ENCODE measurements around the gene HACD2. TPM values are rescaled to one million over a fixed set of nuclear protein-coding genes. Genes with fewer than 3 reads are reported as not detected.

Gene HACD2
- total RNA-seq, 2 experiments from 2014 or later, result 12.1 to 13.3 TPM

- Histone ChIP-seq H3K27ac (ENCODE audit: low read depth in 1 of 2, low read length in 2 of 2) (no peak overlapping the region), H3K4me1 (ENCODE audit: insufficient read depth, low read length) (peaks cover 33% of the 10 kb centered on the region), H3K27me3 (ENCODE audit: control insufficient read depth in 1 of 2, insufficient read depth in 2 of 2, low read length in 2 of 2) (no peaks in the 10 kb centered on the region), H3K36me3 (ENCODE audit: insufficient read depth, low read length) (peaks cover 12% of the 10 kb centered on the region), H3K9me3 (ENCODE audit: control insufficient read depth in 1 of 2, insufficient read depth in 1 of 2, low read length in 2 of 2) (no peaks in the 10 kb centered on the region), H3K4me3 (ENCODE audit: low read length) (no peak overlapping the region)
- DNase-seq, result no peak
- Mint-ChIP-seq H3K9me3 (no peaks in the 10 kb centered on the region), H3K27me3 (no peaks in the 10 kb centered on the region), H3K4me1 (ENCODE audit: low read depth) (peaks cover 67% of the 10 kb centered on the region), H3K27ac (peak overlapping the region; percentile 16), H3K4me3 (no peak overlapping the region), H3K36me3 (ENCODE audit: low read depth) (peaks cover 38% of the 10 kb centered on the region)
- ChIA-PET POLR2A (no interaction called here), CTCF (no interaction called here)
- TF ChIP-seq, protein P1, sequence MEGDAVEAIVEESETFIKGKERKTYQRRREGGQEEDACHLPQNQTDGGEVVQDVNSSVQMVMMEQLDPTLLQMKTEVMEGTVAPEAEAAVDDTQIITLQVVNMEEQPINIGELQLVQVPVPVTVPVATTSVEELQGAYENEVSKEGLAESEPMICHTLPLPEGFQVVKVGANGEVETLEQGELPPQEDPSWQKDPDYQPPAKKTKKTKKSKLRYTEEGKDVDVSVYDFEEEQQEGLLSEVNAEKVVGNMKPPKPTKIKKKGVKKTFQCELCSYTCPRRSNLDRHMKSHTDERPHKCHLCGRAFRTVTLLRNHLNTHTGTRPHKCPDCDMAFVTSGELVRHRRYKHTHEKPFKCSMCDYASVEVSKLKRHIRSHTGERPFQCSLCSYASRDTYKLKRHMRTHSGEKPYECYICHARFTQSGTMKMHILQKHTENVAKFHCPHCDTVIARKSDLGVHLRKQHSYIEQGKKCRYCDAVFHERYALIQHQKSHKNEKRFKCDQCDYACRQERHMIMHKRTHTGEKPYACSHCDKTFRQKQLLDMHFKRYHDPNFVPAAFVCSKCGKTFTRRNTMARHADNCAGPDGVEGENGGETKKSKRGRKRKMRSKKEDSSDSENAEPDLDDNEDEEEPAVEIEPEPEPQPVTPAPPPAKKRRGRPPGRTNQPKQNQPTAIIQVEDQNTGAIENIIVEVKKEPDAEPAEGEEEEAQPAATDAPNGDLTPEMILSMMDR (IDR thresholded peaks at IDR 0.05), result no peak
- intact Hi-C loops (cut with DNase I, micrococcal nuclease), result no loop called here
- ATAC-seq (ENCODE audit: poor library complexity), result no peak
These were observed 59.9 kb downstream of the HACD2 start for GRCh38 chr3:123524981-123525380.

DNA sequence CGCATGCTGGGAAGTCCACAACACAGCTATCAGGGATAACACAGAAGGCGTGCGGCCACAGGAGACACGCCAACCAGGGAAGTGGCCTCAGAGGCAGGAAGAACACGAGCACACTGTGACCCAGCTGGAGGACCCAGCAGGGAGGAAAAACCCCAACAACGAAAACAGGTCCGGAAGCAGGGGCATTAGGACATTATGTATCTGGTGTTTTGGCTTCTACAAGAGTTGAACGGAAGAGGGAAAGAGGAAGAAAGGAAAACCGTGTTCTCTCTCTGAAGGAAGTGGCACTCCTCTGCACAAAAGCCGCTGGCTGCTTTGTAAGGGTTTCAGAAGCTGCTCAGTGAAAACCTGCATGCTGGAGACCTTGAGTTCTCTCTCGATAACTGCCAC is 61.8 kb downstream of the HACD2 start:
- peaks cover 33% of the 10 kb centered on the region for H3K4me1 ChIP-seq (ENCODE audit: insufficient read depth, low read length)
- ATAC-seq (ENCODE audit: poor library complexity), result no peak
- Mint-ChIP-seq H3K9me3 (no peaks in the 10 kb centered on the region), H3K4me3 (peak overlapping the region; percentile 64), H3K27ac (peak overlapping the region; percentile 72), H3K36me3 (ENCODE audit: low read depth) (peaks cover 33% of the 10 kb centered on the region), H3K27me3 (no peaks in the 10 kb centered on the region), H3K4me1 (ENCODE audit: low read depth) (peaks cover 65% of the 10 kb centered on the region)
- ChIA-PET POLR2A (no interaction called here), CTCF (no interaction called here)
- no peaks in the 10 kb centered on the region for H3K9me3 ChIP-seq (ENCODE audit: control insufficient read depth in 1 of 2, insufficient read depth in 1 of 2, low read length in 2 of 2)
- intact Hi-C loops (cut with DNase I, micrococcal nuclease), result no loop called here
- peak overlapping the region in 1 of 2 donors; percentile 38 for H3K27ac ChIP-seq (ENCODE audit: low read depth in 1 of 2, low read length in 2 of 2)
- H3K27me3 ChIP-seq (ENCODE audit: control insufficient read depth in 1 of 2, insufficient read depth in 2 of 2, low read length in 2 of 2), result no peaks in the 10 kb centered on the region
- no peak overlapping the region for H3K4me3 ChIP-seq (ENCODE audit: low read length)
- peak in 4 of 14 experiments; percentile 1 to 26 (median 22) for DNase-seq
- TF ChIP-seq, protein P1 (IDR thresholded peaks at IDR 0.05), result no peak
- H3K36me3 ChIP-seq (ENCODE audit: insufficient read depth, low read length), result peaks cover 12% of the 10 kb centered on the region

- Histone ChIP-seq H3K4me3 (ENCODE audit: low read length) (no peak overlapping the region), H3K27ac (ENCODE audit: low read depth in 1 of 2, low read length in 2 of 2) (peak overlapping the region in 1 of 2 donors; percentile 38), H3K9me3 (ENCODE audit: control insufficient read depth in 1 of 2, insufficient read depth in 1 of 2, low read length in 2 of 2) (no peaks in the 10 kb centered on the region), H3K27me3 (ENCODE audit: control insufficient read depth in 1 of 2, insufficient read depth in 2 of 2, low read length in 2 of 2) (no peaks in the 10 kb centered on the region), H3K36me3 (ENCODE audit: insufficient read depth, low read length) (peaks cover 9% of the 10 kb centered on the region), H3K4me1 (ENCODE audit: insufficient read depth, low read length) (peaks cover 33% of the 10 kb centered on the region)
- H3K36me3 Mint-ChIP-seq (ENCODE audit: low read depth), result peaks cover 28% of the 10 kb centered on the region
- H3K27ac Mint-ChIP-seq, result peak overlapping the region; percentile 72
- DNase-seq, result no peak
- H3K4me3 Mint-ChIP-seq, result peak overlapping the region; percentile 64
- POLR2A ChIA-PET, result no interaction called here
- CTCF ChIA-PET, result no interaction called here
- intact Hi-C loops (cut with DNase I, micrococcal nuclease), result no loop called here
- H3K9me3 Mint-ChIP-seq, result no peaks in the 10 kb centered on the region
- peaks cover 59% of the 10 kb centered on the region for H3K4me1 Mint-ChIP-seq (ENCODE audit: low read depth)
- no peak for ATAC-seq (ENCODE audit: poor library complexity)
- TF ChIP-seq, protein P1 (IDR thresholded peaks at IDR 0.05), result no peak
- no peaks in the 10 kb centered on the region for H3K27me3 Mint-ChIP-seq
These were observed 62.4 kb downstream of the HACD2 start for GRCh38 chr3:123522320-123523022.

Measured in CD4-positive, alpha-beta T cell (primary cell).